Epithelial cell of prostate (primary cell): Measurements from ENCODE around the gene MAPK8IP2.

Source experiments
- DNase-seq: peaks from one replicate; pipeline ENCODE4 v3.0.0-alpha.2; 2011; ENCODE audit warnings: low read depth, low spot score
- H3K27ac ChIP-seq: fragments of 450-650 bp; 2 replicates; pipeline ENCODE4 v1.5.1; 2017; ENCODE audit warnings: mild to moderate bottlenecking

Gene MAPK8IP2

GRCh38 chr22:50574383-50574755 is 26.2 kb upstream of the MAPK8IP2 start:
- no peak for DNase-seq
- no peak overlapping the region for H3K27ac ChIP-seq

GRCh38 chr22:50575426-50575941 is 25.1 kb upstream of the MAPK8IP2 start:
- no peak overlapping the region for H3K27ac ChIP-seq
- no peak for DNase-seq

- no peak for DNase-seq
- H3K27ac ChIP-seq = no peak overlapping the region
These were observed 24.5 kb upstream of the MAPK8IP2 start for GRCh38 chr22:50576070-50576469.

GRCh38 chr22:50576806-50577696 is 23.5 kb upstream of the MAPK8IP2 start:
- DNase-seq = no peak
- no peak overlapping the region for H3K27ac ChIP-seq

- no peak for DNase-seq
- no peak overlapping the region for H3K27ac ChIP-seq
These were observed 23.0 kb upstream of the MAPK8IP2 start for GRCh38 chr22:50577697-50577986.

GRCh38 chr22:50577987-50578775 is 22.4 kb upstream of the MAPK8IP2 start, which contains the start of gene CPT1B:
CPT1B (minus strand) TSS chr22:50578427; CDS start chr22:50577915, 512 bp downstream.
- DNase-seq = no peak
- H3K27ac ChIP-seq = no peak within 1 kb of the TSS

GRCh38 chr22:50578776-50579310 is 21.8 kb upstream of the MAPK8IP2 start:
- no peak overlapping the region for H3K27ac ChIP-seq
- DNase-seq = no peak

- no peak for DNase-seq
- H3K27ac ChIP-seq = no peak overlapping the region
These were observed 20.8 kb upstream of the MAPK8IP2 start for GRCh38 chr22:50579752-50580151.

GRCh38 chr22:50581031-50581949 is 19.3 kb upstream of the MAPK8IP2 start:
- H3K27ac ChIP-seq = peak overlapping the region; percentile 92
- DNase-seq = no peak

GRCh38 chr22:50581950-50582492 is 18.6 kb upstream of the MAPK8IP2 start:
- DNase-seq = no peak
- H3K27ac ChIP-seq = peak overlapping the region; percentile 92

- DNase-seq = peak; percentile 84
- peak within 1 kb of the TSS; percentile 92 for H3K27ac ChIP-seq
These were observed 17.9 kb upstream of the MAPK8IP2 start, which contains the start of gene CHKB for GRCh38 chr22:50582493-50583293. CHKB (minus strand) TSS chr22:50582849; CDS start chr22:50582781, 68 bp downstream.

- peak overlapping the region; percentile 92 for H3K27ac ChIP-seq
- DNase-seq = no peak
These were observed 17.2 kb upstream of the MAPK8IP2 start for GRCh38 chr22:50583294-50583861.

GRCh38 chr22:50584106-50585096 is 16.2 kb upstream of the MAPK8IP2 start:
- DNase-seq = no peak

GRCh38 chr22:50585238-50585637 is 15.4 kb upstream of the MAPK8IP2 start:
- no peak for DNase-seq
- H3K27ac ChIP-seq = no peak overlapping the region

More at GRCh38 chr22:50584106-50585096, 16.2 kb upstream of the MAPK8IP2 start:
- H3K27ac ChIP-seq = no peak overlapping the region

- no peak overlapping the region for H3K27ac ChIP-seq
- no peak for DNase-seq
These were observed 14.8 kb upstream of the MAPK8IP2 start for GRCh38 chr22:50585781-50586180.

GRCh38 chr22:50586416-50586815 is 14.2 kb upstream of the MAPK8IP2 start:
- no peak for DNase-seq
- no peak overlapping the region for H3K27ac ChIP-seq

GRCh38 chr22:50587407-50587806 is 13.2 kb upstream of the MAPK8IP2 start:
- DNase-seq = no peak
- H3K27ac ChIP-seq = no peak overlapping the region
